ENCODE measurements around the gene CABP1. TPM values are rescaled to one million over a fixed set of nuclear protein-coding genes. Genes with fewer than 3 reads are reported as not detected.
A peak's percentile ranks its signal among the peaks of the same experiment; 100 is the strongest.

Gene CABP1
- total and polyA plus RNA-seq, 10 of the 15 experiments (the other 5 are each of a cell fraction or from before 2014, with no cell fraction given), result 0.16 to 2.4 (median 0.80) TPM; not detected in 2

- no peak for TF ChIP-seq USF2 (IDR thresholded peaks at IDR 0.05; ENCODE audit: borderline replicate concordance, low read depth, low read length)
- TF ChIP-seq IRF4 (IDR thresholded peaks at IDR 0.05; ENCODE audit: low read depth, low read length), result no peak
- TF ChIP-seq CHD4 (IDR thresholded peaks at IDR 0.05), result no peak
Measured at GRCh38 chr12:120631097-120631496, 9.3 kb upstream of the CABP1 start (continued).

GRCh38 chr12:120640861-120641833 is 721 bp downstream of the CABP1 start:
- DNase-seq (ENCODE audit: low read depth, low spot score), result no peak
- SMC1A ChIA-PET (ENCODE audit: uncharacterized antibody, unreplicated experiment), result no interaction called here
- BruUV-seq (replicated peaks), result no TSS peak
- H3K4me2 ChIP-seq (ENCODE audit: control insufficient read depth, insufficient read depth), result peak overlapping the region; percentile 97
- RAD21 ChIA-PET (ENCODE audit: unreplicated experiment), result interaction anchor here (0.8 to 1.3 kb wide), 2 partner anchors 22 to 330 kb away, joined by 3 to 5 read pairs; no protein-coding TSS in a partner anchor
- H3K79me2 ChIP-seq (ENCODE audit: control insufficient read depth, insufficient read depth, low read length), result no peaks in the 10 kb centered on the region
- no peak overlapping the region for H3K27ac ChIP-seq (ENCODE audit: control insufficient read depth, insufficient read depth)
- H3K4me3 ChIP-seq, result peak overlapping the region; percentile 32; the same call in 1 of the 2 replicates
- intact Hi-C loops (cut with micrococcal nuclease; ENCODE audit: unreplicated experiment), result no loop called here
- H3K9ac ChIP-seq (ENCODE audit: control insufficient read depth, insufficient read depth, low read length), result no peak overlapping the region
- no peaks in the 10 kb centered on the region for H4K20me1 ChIP-seq (ENCODE audit: control insufficient read depth, insufficient read depth)
- CTCF ChIA-PET, result interaction anchor here (1.1 to 14.4 kb wide), 5 partner anchors 8 to 330 kb away, joined by 3 to 454 read pairs (median 7); partner anchors contain the start of gene MLEC
- in situ Hi-C loops (cut with MboI), result no loop called here
- no peak for FAIRE-seq
- peaks cover 6 to 8% of the 10 kb centered on the region in 2 experiments for H3K27me3 ChIP-seq (replicated peaks in 1 of 2; ENCODE audit: control insufficient read depth in 2 of 2, insufficient read depth in 2 of 2, low read length in 1 of 2)
- no peaks in the 10 kb centered on the region for H3K9me3 ChIP-seq (replicated peaks; ENCODE audit: control insufficient read depth, insufficient read depth, low read length)
- no peak overlapping the region for H2AFZ ChIP-seq (ENCODE audit: control insufficient read depth, low read depth, low read length)
- H3K4me1 ChIP-seq (ENCODE audit: control insufficient read depth, insufficient read depth, low read length), result no peaks in the 10 kb centered on the region
- WGBS (ENCODE audit: insufficient coverage, insufficient replicate concordance, low lambda C conversion rate, missing lambda C conversion rate), result under 1% methylated on average over 93 of the region's 115 CpGs
- H3K36me3 ChIP-seq (ENCODE audit: control insufficient read depth in 2 of 2, insufficient read depth in 2 of 2, low read length in 1 of 2), result no peaks in the 10 kb centered on the region
- peak; percentile 88 for ATAC-seq
- TF ChIP-seq NFXL1 (IDR thresholded peaks at IDR 0.05; ENCODE audit: borderline replicate concordance) (peak; percentile 60; the same call in 1 of the 2 replicates), DPF2 (IDR thresholded peaks at IDR 0.05) (0 out of 2 replicates have a peak, but pooled peaks have one; percentile 43), SIN3A (IDR thresholded peaks at IDR 0.05; ENCODE audit: low read depth, low read length) (peak; percentile 75; the same call in 1 of the 2 replicates), FOS (IDR thresholded peaks at IDR 0.05; ENCODE audit: borderline replicate concordance, extremely low read depth, insufficient read length) (no peak), CREB1 (IDR thresholded peaks at IDR 0.05; ENCODE audit: low read depth) (no peak), RB1 (IDR thresholded peaks at IDR 0.05; ENCODE audit: borderline replicate concordance) (no peak), BMI1 (IDR thresholded peaks at IDR 0.05; ENCODE audit: borderline replicate concordance) (no peak), IKZF1 (conservative IDR thresholded peaks at IDR 0.05) (0 out of 2 replicates have a peak, but pooled peaks have one; percentile 32), LARP7 (IDR thresholded peaks at IDR 0.05) (0 out of 2 replicates have a peak, but pooled peaks have one; percentile 20)
- TF ChIP-seq, protein P1, sequence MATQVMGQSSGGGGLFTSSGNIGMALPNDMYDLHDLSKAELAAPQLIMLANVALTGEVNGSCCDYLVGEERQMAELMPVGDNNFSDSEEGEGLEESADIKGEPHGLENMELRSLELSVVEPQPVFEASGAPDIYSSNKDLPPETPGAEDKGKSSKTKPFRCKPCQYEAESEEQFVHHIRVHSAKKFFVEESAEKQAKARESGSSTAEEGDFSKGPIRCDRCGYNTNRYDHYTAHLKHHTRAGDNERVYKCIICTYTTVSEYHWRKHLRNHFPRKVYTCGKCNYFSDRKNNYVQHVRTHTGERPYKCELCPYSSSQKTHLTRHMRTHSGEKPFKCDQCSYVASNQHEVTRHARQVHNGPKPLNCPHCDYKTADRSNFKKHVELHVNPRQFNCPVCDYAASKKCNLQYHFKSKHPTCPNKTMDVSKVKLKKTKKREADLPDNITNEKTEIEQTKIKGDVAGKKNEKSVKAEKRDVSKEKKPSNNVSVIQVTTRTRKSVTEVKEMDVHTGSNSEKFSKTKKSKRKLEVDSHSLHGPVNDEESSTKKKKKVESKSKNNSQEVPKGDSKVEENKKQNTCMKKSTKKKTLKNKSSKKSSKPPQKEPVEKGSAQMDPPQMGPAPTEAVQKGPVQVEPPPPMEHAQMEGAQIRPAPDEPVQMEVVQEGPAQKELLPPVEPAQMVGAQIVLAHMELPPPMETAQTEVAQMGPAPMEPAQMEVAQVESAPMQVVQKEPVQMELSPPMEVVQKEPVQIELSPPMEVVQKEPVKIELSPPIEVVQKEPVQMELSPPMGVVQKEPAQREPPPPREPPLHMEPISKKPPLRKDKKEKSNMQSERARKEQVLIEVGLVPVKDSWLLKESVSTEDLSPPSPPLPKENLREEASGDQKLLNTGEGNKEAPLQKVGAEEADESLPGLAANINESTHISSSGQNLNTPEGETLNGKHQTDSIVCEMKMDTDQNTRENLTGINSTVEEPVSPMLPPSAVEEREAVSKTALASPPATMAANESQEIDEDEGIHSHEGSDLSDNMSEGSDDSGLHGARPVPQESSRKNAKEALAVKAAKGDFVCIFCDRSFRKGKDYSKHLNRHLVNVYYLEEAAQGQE (IDR thresholded peaks at IDR 0.05; ENCODE audit: low read depth, low read length), result peak; percentile 91
- TF ChIP-seq, protein P2, sequence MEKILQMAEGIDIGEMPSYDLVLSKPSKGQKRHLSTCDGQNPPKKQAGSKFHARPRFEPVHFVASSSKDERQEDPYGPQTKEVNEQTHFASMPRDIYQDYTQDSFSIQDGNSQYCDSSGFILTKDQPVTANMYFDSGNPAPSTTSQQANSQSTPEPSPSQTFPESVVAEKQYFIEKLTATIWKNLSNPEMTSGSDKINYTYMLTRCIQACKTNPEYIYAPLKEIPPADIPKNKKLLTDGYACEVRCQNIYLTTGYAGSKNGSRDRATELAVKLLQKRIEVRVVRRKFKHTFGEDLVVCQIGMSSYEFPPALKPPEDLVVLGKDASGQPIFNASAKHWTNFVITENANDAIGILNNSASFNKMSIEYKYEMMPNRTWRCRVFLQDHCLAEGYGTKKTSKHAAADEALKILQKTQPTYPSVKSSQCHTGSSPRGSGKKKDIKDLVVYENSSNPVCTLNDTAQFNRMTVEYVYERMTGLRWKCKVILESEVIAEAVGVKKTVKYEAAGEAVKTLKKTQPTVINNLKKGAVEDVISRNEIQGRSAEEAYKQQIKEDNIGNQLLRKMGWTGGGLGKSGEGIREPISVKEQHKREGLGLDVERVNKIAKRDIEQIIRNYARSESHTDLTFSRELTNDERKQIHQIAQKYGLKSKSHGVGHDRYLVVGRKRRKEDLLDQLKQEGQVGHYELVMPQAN (conservative IDR thresholded peaks at IDR 0.05), result 0 out of 2 replicates have a peak, but pooled peaks have one; percentile 26
- POLR2A ChIA-PET, result interaction anchor here (0.6 to 0.8 kb wide), 4 partner anchors 49 to 535 kb away, joined by 3 read pairs; no protein-coding TSS in a partner anchor
